SK-N-SH (cell line): Measurements from ENCODE around the gene LRRC59. TPM values are rescaled to one million over a fixed set of nuclear protein-coding genes. Genes with fewer than 3 reads are reported as not detected.

Experiments used
- CTCF ChIA-PET: fragments of 300-600, 350-600 bp; formaldehyde crosslinking; extraction: SDS; loops from one replicate; lab custom pipeline; 2021; lab: Yijun Ruan, JAX
- POLR2A ChIA-PET: fragments of 350-600 bp; sonication (Branson Sonifier 250); formaldehyde crosslinking; extraction: SDS; loops from one replicate; lab custom pipeline; 2020; ENCODE audit warnings: antibody characterized with exemption, inconsistent platforms; lab: Yijun Ruan, JAX
- DNase-seq: peaks from one replicate; pipeline ENCODE4 v3.0.0; 2012
- H2AFZ ChIP-seq: fragments of 200-600 bp; sonication (generic); 2 replicates; pipeline ENCODE4 v1.8.1; 2016; ENCODE audit warnings: antibody characterized with exemption, mild to moderate bottlenecking, low read depth
- H3F3A ChIP-seq: fragments of 200-600 bp; sonication (generic); replicated peaks from 2 replicates; pipeline ENCODE3; 2016; ENCODE audit warnings: antibody characterized with exemption, mild to moderate bottlenecking; ENCODE audit not compliant: insufficient read depth
- H3K27ac ChIP-seq, 2 experiments: fragments of 200-500 bp in 1 of 2; fragments of 200-600 bp in 1 of 2; sonication (Bioruptor generic) in 1 of 2; sonication (generic), shearing (Covaris generic) in 1 of 2; 2 replicates each; pipeline versions ENCODE4 v1.5.1 to v1.6.1; 2014 to 2016; ENCODE audit warnings: low read depth in 2 of 2, inconsistent platforms in 1 of 2, low read length in 1 of 2, mild to moderate bottlenecking in 1 of 2, mixed read lengths in 1 of 2
- H3K27me3 ChIP-seq: fragments of 200-600 bp; sonication (generic), shearing (Covaris generic); 2 replicates; pipeline ENCODE4 v1.6.1; 2016; ENCODE audit warnings: mixed run types; ENCODE audit not compliant: insufficient read depth
- H3K36me3 ChIP-seq, 2 experiments: fragments of 200-500 bp in 1 of 2; fragments of 200-600 bp in 1 of 2; sonication (Bioruptor generic) in 1 of 2; sonication (generic) in 1 of 2; replicated peaks in 1 of 2; 2 replicates each; pipeline versions ENCODE3 to v1.5.1; 2014 to 2016; ENCODE audit warnings: low read length in 1 of 2, mild to moderate bottlenecking in 1 of 2; ENCODE audit not compliant: insufficient read depth in 2 of 2, control insufficient read depth in 1 of 2
- H3K4me1 ChIP-seq, 2 experiments: fragments of 200-500 bp in 1 of 2; fragments of 200-600 bp in 1 of 2; sonication (Bioruptor generic) in 1 of 2; sonication (generic), shearing (Covaris generic) in 1 of 2; 2 replicates each; pipeline versions ENCODE4 v1.5.1 to v1.6.1; 2014 to 2016; ENCODE audit warnings: low read depth in 1 of 2, low read length in 1 of 2, mixed run types in 1 of 2; ENCODE audit not compliant: insufficient read depth in 2 of 2, control insufficient read depth in 1 of 2
- H3K4me2 ChIP-seq: fragments of 200-600 bp; sonication (generic), shearing (Covaris generic); 2 replicates; pipeline ENCODE4 v1.6.1; 2017; ENCODE audit warnings: mixed run types
- H3K4me3 ChIP-seq, 2 experiments: fragments of 200-500 bp in 1 of 2; fragments of 200-600 bp in 1 of 2; sonication (Bioruptor generic) in 1 of 2; sonication (generic), shearing (Covaris generic) in 1 of 2; 2 replicates each; pipeline versions ENCODE4 v1.5.1 to v1.8.1; 2014 to 2016; ENCODE audit warnings: low read depth in 2 of 2, inconsistent platforms in 1 of 2, low read length in 1 of 2, mild to moderate bottlenecking in 1 of 2, mixed read lengths in 1 of 2, moderate library complexity in 1 of 2
- H3K79me2 ChIP-seq: fragments of 200-600 bp; sonication (generic); 2 replicates; pipeline ENCODE4 v1.8.1; 2017; ENCODE audit warnings: mild to moderate bottlenecking; ENCODE audit not compliant: insufficient read depth
- H3K9ac ChIP-seq: fragments of 200-600 bp; sonication (generic); 2 replicates; pipeline ENCODE4 v1.6.1; 2017; ENCODE audit warnings: mixed run types
- H3K9me2 ChIP-seq: fragments of 200-600 bp; sonication (generic); 2 replicates; pipeline ENCODE4 v1.6.1; 2017; ENCODE audit warnings: mixed run types
- H3K9me3 ChIP-seq: fragments of 200-600 bp; sonication (generic); 2 replicates; pipeline ENCODE4 v1.6.1; 2017; ENCODE audit warnings: mixed run types, mild to moderate bottlenecking, moderate library complexity
- H4K20me1 ChIP-seq: fragments of 200-600 bp; sonication (generic); 2 replicates; pipeline ENCODE4 v1.6.1; 2017; ENCODE audit warnings: mild to moderate bottlenecking, mixed run types; ENCODE audit not compliant: insufficient read depth
- CHD2 ChIP-seq: fragments of 150-350 bp; IDR thresholded peaks from 2 replicates; pipeline ENCODE4 v1.6.1; 2018; ENCODE audit warnings: low read length; ENCODE audit not compliant: partially characterized antibody
- ELF1 ChIP-seq: IDR thresholded peaks from 2 replicates; pipeline ENCODE4 v1.4.0; 2012
- EZH2phosphoT487 ChIP-seq: fragments of 200-600 bp; sonication (generic); IDR thresholded peaks from 2 replicates; pipeline ENCODE4 v1.6.1; 2017; ENCODE audit warnings: low read depth, mixed run types, mild to moderate bottlenecking, antibody characterized with exemption, moderate library complexity, borderline replicate concordance
- FOSL2 ChIP-seq: IDR thresholded peaks from 2 replicates; pipeline ENCODE4 v1.4.0; 2012; ENCODE audit warnings: low read depth, mild to moderate bottlenecking, moderate library complexity, borderline replicate concordance
- FOXJ3 ChIP-seq: sonication (generic); formaldehyde crosslinking; IDR thresholded peaks from 2 replicates; pipeline ENCODE4 v1.5.1; 2020; ENCODE audit warnings: mild to moderate bottlenecking, missing genetic modification reagents
- FOXM1 ChIP-seq: IDR thresholded peaks from 2 replicates; pipeline ENCODE4 v1.4.0; 2012; ENCODE audit warnings: low read depth, mild to moderate bottlenecking
- GABPA ChIP-seq: IDR thresholded peaks from 2 replicates; pipeline ENCODE4 v1.4.0; 2012; ENCODE audit warnings: low read depth, mild to moderate bottlenecking
- JUND ChIP-seq: IDR thresholded peaks from 2 replicates; pipeline ENCODE4 v1.4.0; 2012
- MXI1 ChIP-seq: IDR thresholded peaks from 2 replicates; pipeline ENCODE4 v1.6.1; 2012; ENCODE audit warnings: mild to moderate bottlenecking, low read depth, low read length, improper control_type of control experiment
- NFIC ChIP-seq: IDR thresholded peaks from 2 replicates; pipeline ENCODE4 v1.4.0; 2012; ENCODE audit warnings: borderline replicate concordance
- NRF1 ChIP-seq: IDR thresholded peaks from 2 replicates; pipeline ENCODE4 v1.6.1; 2012; ENCODE audit warnings: low read depth, mild to moderate bottlenecking, low read length
- RAD21 ChIP-seq: IDR thresholded peaks from 2 replicates; pipeline ENCODE4 v1.6.1; 2012; ENCODE audit warnings: mild to moderate bottlenecking, low read length
- REST ChIP-seq: IDR thresholded peaks from 2 replicates; pipeline ENCODE4 v1.6.1; 2012; ENCODE audit warnings: mild to moderate bottlenecking, low read depth, low read length, moderate library complexity
- RFX5 ChIP-seq: IDR thresholded peaks from 2 replicates; pipeline ENCODE4 v1.6.1; 2012; ENCODE audit warnings: mild to moderate bottlenecking, improper control_type of control experiment, low read length
- SMC3 ChIP-seq: IDR thresholded peaks from 2 replicates; pipeline ENCODE4 v1.6.1; 2012; ENCODE audit warnings: low read depth, low read length, improper control_type of control experiment
- YY1 ChIP-seq: IDR thresholded peaks from 2 replicates; pipeline ENCODE4 v1.4.0; 2012; ENCODE audit warnings: low read depth, mild to moderate bottlenecking
- WGBS: methylation state at CpG from one replicate; pipeline ENCODE4 v1.1.6; 2017; ENCODE audit warnings: low lambda C conversion rate; 5-methylcytosine and 5-hydroxymethylcytosine counted together
- polyA plus RNA-seq, 3 experiments: library from polyadenylated mRNA; depleted of rRNA; stranded (reverse); fragments of >200 nt; gene quantifications; 2 replicates each; pipeline ENCODE4 v1.2.3, GENCODE V29; 2012
- TF ChIP-seq, protein P1 (sequence below): IDR thresholded peaks from 2 replicates; pipeline ENCODE4 v1.4.0; 2012; ENCODE audit warnings: low read depth, borderline replicate concordance

LRRC59 gene
- polyA plus RNA-seq, 1 of the 3 experiments (the other 2 are of a cell fraction), result 137 TPM

- no peak overlapping the region for H2AFZ ChIP-seq
- CTCF ChIA-PET, result interaction anchor here (3.0 to 4.0 kb wide), 5 partner anchors 10 to 33 kb away, joined by 20 to 56 read pairs (median 51); partner anchors contain the start of genes EME1, LRRC59, MRPL27 and XYLT2
- no CpG with 5 or more reads among the region's 4 CpGs for WGBS
Observed at GRCh38 chr17:50364061-50364458, 33.3 kb downstream of the LRRC59 start.

GRCh38 chr17:50363217-50364060 is 33.9 kb downstream of the LRRC59 start:
- no peak overlapping the region for H3K4me3 ChIP-seq
- H3F3A ChIP-seq, result peaks cover 21% of the 10 kb centered on the region
- no peaks in the 10 kb centered on the region for H3K27me3 ChIP-seq
- POLR2A ChIA-PET, result interaction anchor here (0.8 to 3.2 kb wide), 5 partner anchors 8 to 22 kb away, joined by 3 to 18 read pairs (median 4); partner anchors contain the start of gene XYLT2
- peaks cover 9 to 25% of the 10 kb centered on the region in 2 experiments; a peak in 2 of 4 replicates for H3K4me1 ChIP-seq
- CTCF ChIA-PET, result interaction anchor here (0.7 to 4.0 kb wide), 23 partner anchors 9 to 202 kb away, joined by 3 to 56 read pairs (median 7); partner anchors contain the start of genes ACSF2, CHAD, EME1 and LRRC59
- TF ChIP-seq RFX5, result peak; percentile 63; the same call in 1 of the 2 replicates
- TF ChIP-seq, protein P1, sequence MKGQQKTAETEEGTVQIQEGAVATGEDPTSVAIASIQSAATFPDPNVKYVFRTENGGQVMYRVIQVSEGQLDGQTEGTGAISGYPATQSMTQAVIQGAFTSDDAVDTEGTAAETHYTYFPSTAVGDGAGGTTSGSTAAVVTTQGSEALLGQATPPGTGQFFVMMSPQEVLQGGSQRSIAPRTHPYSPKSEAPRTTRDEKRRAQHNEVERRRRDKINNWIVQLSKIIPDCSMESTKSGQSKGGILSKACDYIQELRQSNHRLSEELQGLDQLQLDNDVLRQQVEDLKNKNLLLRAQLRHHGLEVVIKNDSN, result no peak
- TF ChIP-seq SMC3, result no peak
- no peak for TF ChIP-seq YY1
- no peak for TF ChIP-seq FOSL2
- no peak for TF ChIP-seq ELF1
- TF ChIP-seq JUND, result no peak
- 0 out of 2 replicates have a peak, but pooled peaks have one; percentile 32 for TF ChIP-seq MXI1
- TF ChIP-seq, all 33 proteins: peak for 2
- peak; percentile 82 for DNase-seq
- H4K20me1 ChIP-seq, result no peaks in the 10 kb centered on the region
- H3K9me3 ChIP-seq, result no peaks in the 10 kb centered on the region
- peak overlapping the region; percentile 18 to 24 for H3K27ac ChIP-seq
- WGBS, result 76% methylated on average over 8 of the region's 8 CpGs
- no peaks in the 10 kb centered on the region for H3K9me2 ChIP-seq
- H3K9ac ChIP-seq, result no peak overlapping the region
- H2AFZ ChIP-seq, result no peak overlapping the region
- H3K36me3 ChIP-seq, result peaks cover 18 to 60% of the 10 kb centered on the region in 2 experiments
- H3K4me2 ChIP-seq, result no peak overlapping the region
- no peaks in the 10 kb centered on the region for H3K79me2 ChIP-seq

More at GRCh38 chr17:50364061-50364458, 33.3 kb downstream of the LRRC59 start:
- POLR2A ChIA-PET, result interaction anchor here (0.8 to 1.0 kb wide), 2 partner anchors 12 to 13 kb away, joined by 3 to 4 read pairs; no protein-coding TSS in a partner anchor
- H3K79me2 ChIP-seq, result no peaks in the 10 kb centered on the region
- no peaks in the 10 kb centered on the region for H3K9me2 ChIP-seq
- H3K27me3 ChIP-seq, result no peaks in the 10 kb centered on the region
- peaks cover 9 to 25% of the 10 kb centered on the region in 2 experiments; a peak in 2 of 4 replicates for H3K4me1 ChIP-seq
- no peak for DNase-seq
- H3K9ac ChIP-seq, result no peak overlapping the region
- peaks cover 18 to 60% of the 10 kb centered on the region in 2 experiments for H3K36me3 ChIP-seq
- H3K4me3 ChIP-seq, result no peak overlapping the region
- H3K9me3 ChIP-seq, result no peaks in the 10 kb centered on the region
- H3K4me2 ChIP-seq, result no peak overlapping the region
- H3K27ac ChIP-seq, result peak overlapping the region; percentile 9 to 24; a peak in 3 of 4 replicates
- no peaks in the 10 kb centered on the region for H4K20me1 ChIP-seq
- TF ChIP-seq RAD21 (no peak), RFX5 (no peak), NFIC (no peak), NRF1 (no peak), EZH2phosphoT487 (no peak), GABPA (no peak), FOXJ3 (CRISPR knock-in tag) (no peak), REST (no peak), FOXM1 (no peak), CHD2 (no peak)
- H3F3A ChIP-seq, result peaks cover 21% of the 10 kb centered on the region
